H9 (cell line): Measurements from ENCODE around the gene QSER1. TPM values are rescaled to one million over a fixed set of nuclear protein-coding genes. Genes with fewer than 3 reads are reported as not detected.

ENCODE experiments used
- DNase-seq: peaks from one replicate; pipeline ENCODE4 v3.0.0-alpha.2; 2017
- H2AFZ ChIP-seq: one replicate; pipeline ENCODE4 v1.6.1; 2013; ENCODE audit warnings: mild to moderate bottlenecking, low read length, control low read depth, moderate library complexity
- H2AK5ac ChIP-seq: 2 replicates; pipeline ENCODE4 v1.6.1; 2013; ENCODE audit warnings: low read length, control low read depth, mixed read lengths; ENCODE audit not compliant: insufficient read length
- H2BK120ac ChIP-seq: one replicate; pipeline ENCODE4 v1.6.1; 2013; ENCODE audit warnings: low read depth, mild to moderate bottlenecking, low read length, control low read depth, inconsistent platforms; ENCODE audit not compliant: poor library complexity, severe bottlenecking
- H2BK12ac ChIP-seq: 2 replicates; pipeline ENCODE4 v1.6.1; 2013; ENCODE audit warnings: low read length, control low read depth, mixed read lengths, low read depth; ENCODE audit not compliant: insufficient read length
- H2BK15ac ChIP-seq: 2 replicates; pipeline ENCODE4 v1.6.1; 2013; ENCODE audit warnings: low read depth, low read length, control low read depth
- H2BK20ac ChIP-seq: one replicate; pipeline ENCODE4 v1.6.1; 2013; ENCODE audit warnings: low read depth, mild to moderate bottlenecking, low read length, control low read depth, inconsistent platforms; ENCODE audit not compliant: poor library complexity, severe bottlenecking
- H2BK5ac ChIP-seq: 2 replicates; pipeline ENCODE4 v1.6.1; 2013; ENCODE audit warnings: low read length, control low read depth, mixed read lengths; ENCODE audit not compliant: insufficient read length
- H3K14ac ChIP-seq: 2 replicates; pipeline ENCODE4 v1.6.1; 2013; ENCODE audit warnings: low read length, control low read depth; ENCODE audit not compliant: insufficient read depth
- H3K18ac ChIP-seq: 2 replicates; pipeline ENCODE4 v1.6.1; 2013; ENCODE audit warnings: low read depth, mild to moderate bottlenecking, mixed read lengths, low read length, control low read depth; ENCODE audit not compliant: insufficient read length
- H3K23ac ChIP-seq: 2 replicates; pipeline ENCODE4 v1.6.1; 2013; ENCODE audit warnings: low read length, control low read depth, mixed read lengths, low read depth; ENCODE audit not compliant: insufficient read length
- H3K23me2 ChIP-seq: 2 replicates; pipeline ENCODE4 v1.6.1; 2013; ENCODE audit warnings: low read depth, mild to moderate bottlenecking, mixed read lengths, low read length, control low read depth; ENCODE audit not compliant: insufficient read length, poor library complexity, severe bottlenecking
- H3K27ac ChIP-seq: 2 replicates; pipeline ENCODE4 v1.5.1; 2013; ENCODE audit warnings: low read length, control low read depth, mixed read lengths, low read depth; ENCODE audit not compliant: insufficient read length
- H3K27me3 ChIP-seq: 2 replicates; pipeline ENCODE4 v1.6.1; 2013; ENCODE audit warnings: low read length, control low read depth, inconsistent platforms; ENCODE audit not compliant: insufficient read depth
- H3K4ac ChIP-seq: 2 replicates; pipeline ENCODE4 v1.6.1; 2013; ENCODE audit warnings: low read depth, mild to moderate bottlenecking, control low read depth, inconsistent platforms, low read length, moderate library complexity
- H3K4me1 ChIP-seq: 2 replicates; pipeline ENCODE4 v1.6.1; 2013; ENCODE audit warnings: low read length, control low read depth, inconsistent platforms; ENCODE audit not compliant: insufficient read depth
- H3K4me2 ChIP-seq: 2 replicates; pipeline ENCODE4 v1.6.1; 2013; ENCODE audit warnings: low read length, control low read depth, mixed read lengths; ENCODE audit not compliant: insufficient read length, insufficient read depth
- H3K56ac ChIP-seq: 2 replicates; pipeline ENCODE4 v1.6.1; 2013; ENCODE audit warnings: low read depth, mild to moderate bottlenecking, mixed read lengths, low read length, control low read depth; ENCODE audit not compliant: insufficient read length
- H3K79me1 ChIP-seq: 2 replicates; pipeline ENCODE4 v1.6.1; 2013; ENCODE audit warnings: low read depth, mild to moderate bottlenecking, moderate library complexity, low read length, control low read depth, inconsistent platforms; ENCODE audit not compliant: insufficient read depth, poor library complexity, severe bottlenecking
- H3K79me2 ChIP-seq: 2 replicates; pipeline ENCODE4 v1.6.1; 2013; ENCODE audit warnings: low read length, control low read depth, inconsistent platforms; ENCODE audit not compliant: insufficient read depth
- H3K9ac ChIP-seq: 2 replicates; pipeline ENCODE4 v1.6.1; 2013; ENCODE audit warnings: low read length, control low read depth, mixed read lengths; ENCODE audit not compliant: insufficient read length; ENCODE audit errors: extremely low read depth
- H3K9me3 ChIP-seq: one replicate; pipeline ENCODE4 v1.6.1; 2013; ENCODE audit warnings: low read depth, low read length, inconsistent platforms; ENCODE audit not compliant: control insufficient read depth
- H3T11ph ChIP-seq: one replicate; pipeline ENCODE4 v1.6.1; 2013; ENCODE audit warnings: mild to moderate bottlenecking, low read length, control low read depth, inconsistent platforms
- H4K20me1 ChIP-seq: one replicate; pipeline ENCODE4 v1.6.1; 2013; ENCODE audit not compliant: control insufficient read depth, insufficient read length, insufficient read depth
- H4K5ac ChIP-seq: 2 replicates; pipeline ENCODE4 v1.6.1; 2013; ENCODE audit warnings: low read depth, mild to moderate bottlenecking, mixed read lengths, low read length, control low read depth; ENCODE audit not compliant: insufficient read length
- H4K8ac ChIP-seq: replicated peaks from 2 replicates; pipeline ENCODE4 v1.6.1; 2013; ENCODE audit warnings: low read length, control low read depth, mixed read lengths, low read depth; ENCODE audit not compliant: insufficient read length
- H4K91ac ChIP-seq: 2 replicates; pipeline ENCODE4 v1.6.1; 2013; ENCODE audit warnings: low read depth, mild to moderate bottlenecking, moderate library complexity, mixed read lengths, low read length, control low read depth; ENCODE audit not compliant: insufficient read length
- H3K27ac Mint-ChIP-seq, 3 experiments: 2 replicates in 2 of 3; 3 replicates in 1 of 3; pipeline ENCODE4 v1.8.0; 2020 to 2021; ENCODE audit warnings: mixed read lengths in 3 of 3, mild to moderate bottlenecking in 1 of 3, moderate library complexity in 1 of 3
- H3K27me3 Mint-ChIP-seq: 2 replicates; pipeline ENCODE4 v1.8.0; 2021; ENCODE audit warnings: low read depth, mild to moderate bottlenecking, moderate library complexity, mixed read lengths
- H3K36me3 Mint-ChIP-seq, 3 experiments: 2 replicates in 2 of 3; 3 replicates in 1 of 3; pipeline ENCODE4 v1.8.0; 2020 to 2021; ENCODE audit warnings: low read depth in 3 of 3, mixed read lengths in 3 of 3; ENCODE audit not compliant: insufficient read depth in 1 of 3
- H3K4me1 Mint-ChIP-seq, 2 experiments: 2 replicates each; pipeline ENCODE4 v1.8.0; 2020; ENCODE audit warnings: mixed read lengths in 2 of 2
- H3K4me3 Mint-ChIP-seq, 2 experiments: 2 replicates in 1 of 2; 3 replicates in 1 of 2; pipeline ENCODE4 v1.8.0; 2020 to 2021; ENCODE audit warnings: mild to moderate bottlenecking in 2 of 2, mixed read lengths in 2 of 2, moderate library complexity in 1 of 2
- H3K9me3 Mint-ChIP-seq, 2 experiments: 2 replicates in 1 of 2; 3 replicates in 1 of 2; pipeline ENCODE4 v1.8.0; 2020; ENCODE audit warnings: mild to moderate bottlenecking in 2 of 2, mixed read lengths in 2 of 2, moderate library complexity in 1 of 2
- whole genome bisulfite sequencing: extraction: QIAGEN DNeasy Blood & Tissue Kit; methylation state at CpG from one replicate; pipeline ENCODE4 v1.1.7; 2013; ENCODE audit warnings: missing lambda C conversion rate, low lambda C conversion rate, mixed read lengths; ENCODE audit not compliant: insufficient read length; ENCODE audit errors: extremely low coverage; 5-methylcytosine and 5-hydroxymethylcytosine counted together
- total RNA-seq: library from RNA; stranded (reverse); gene quantifications from 2 replicates; pipeline ENCODE4 v1.2.1, GENCODE V29; 2021
- TF ChIP-seq, protein P1 (sequence below): fragments of 200-600 bp; sonication (generic); conservative IDR thresholded peaks from 3 replicates; pipeline ENCODE4 v1.8.0; 2021; ENCODE audit warnings: antibody characterized with exemption, mild to moderate bottlenecking

The QSER1 gene
- total RNA-seq, 1 experiment from 2014 or later: 139 TPM

DNA sequence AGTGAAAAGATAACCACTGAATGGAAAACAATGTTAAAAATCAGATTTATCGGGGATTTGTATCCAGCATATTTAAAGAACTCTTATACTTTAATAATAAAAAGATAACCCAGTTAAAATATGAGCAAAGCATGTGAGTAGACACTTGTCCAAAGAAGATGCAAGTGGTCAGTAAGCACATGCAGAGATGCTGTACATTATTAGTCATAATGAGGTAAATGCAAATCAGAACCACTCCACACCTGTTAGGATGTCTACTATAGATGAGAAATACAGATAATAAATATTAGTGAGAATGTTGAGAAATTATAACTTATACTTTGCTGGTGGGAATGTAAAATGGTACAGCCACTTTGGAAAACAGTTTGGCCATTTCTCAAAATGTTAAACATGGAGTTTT lies 28.0 kb downstream of the QSER1 start:
- Histone ChIP-seq H3K79me2 (peaks cover 42% of the 10 kb centered on the region; the same call in 1 of the 2 replicates), H3K27ac (no peak overlapping the region), H3K9me3 (no peaks in the 10 kb centered on the region), H3K4ac (no peak overlapping the region), H3K18ac (no peak overlapping the region), H4K91ac (no peak overlapping the region), H3T11ph (no peak overlapping the region), H3K4me2 (no peak overlapping the region), H2BK15ac (no peak overlapping the region), H3K79me1 (peaks cover 5% of the 10 kb centered on the region), H3K14ac (no peak overlapping the region), H4K20me1 (no peaks in the 10 kb centered on the region), H3K27me3 (no peaks in the 10 kb centered on the region), H2BK5ac (no peak overlapping the region), H4K5ac (no peak overlapping the region), H2BK120ac (no peak overlapping the region), H2AFZ (no peak overlapping the region), H3K23me2 (no peaks in the 10 kb centered on the region), H4K8ac (no peak overlapping the region), H3K56ac (no peak overlapping the region), H2BK20ac (no peak overlapping the region), H3K9ac (no peak overlapping the region), H2AK5ac (no peak overlapping the region), H2BK12ac (no peak overlapping the region), H3K4me1 (peaks cover 3% of the 10 kb centered on the region), H3K23ac (no peak overlapping the region)
- WGBS: no CpG with 5 or more reads among the region's 1 CpG
- TF ChIP-seq, protein P1, sequence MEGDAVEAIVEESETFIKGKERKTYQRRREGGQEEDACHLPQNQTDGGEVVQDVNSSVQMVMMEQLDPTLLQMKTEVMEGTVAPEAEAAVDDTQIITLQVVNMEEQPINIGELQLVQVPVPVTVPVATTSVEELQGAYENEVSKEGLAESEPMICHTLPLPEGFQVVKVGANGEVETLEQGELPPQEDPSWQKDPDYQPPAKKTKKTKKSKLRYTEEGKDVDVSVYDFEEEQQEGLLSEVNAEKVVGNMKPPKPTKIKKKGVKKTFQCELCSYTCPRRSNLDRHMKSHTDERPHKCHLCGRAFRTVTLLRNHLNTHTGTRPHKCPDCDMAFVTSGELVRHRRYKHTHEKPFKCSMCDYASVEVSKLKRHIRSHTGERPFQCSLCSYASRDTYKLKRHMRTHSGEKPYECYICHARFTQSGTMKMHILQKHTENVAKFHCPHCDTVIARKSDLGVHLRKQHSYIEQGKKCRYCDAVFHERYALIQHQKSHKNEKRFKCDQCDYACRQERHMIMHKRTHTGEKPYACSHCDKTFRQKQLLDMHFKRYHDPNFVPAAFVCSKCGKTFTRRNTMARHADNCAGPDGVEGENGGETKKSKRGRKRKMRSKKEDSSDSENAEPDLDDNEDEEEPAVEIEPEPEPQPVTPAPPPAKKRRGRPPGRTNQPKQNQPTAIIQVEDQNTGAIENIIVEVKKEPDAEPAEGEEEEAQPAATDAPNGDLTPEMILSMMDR: no peak
- Mint-ChIP-seq H3K9me3 (no peaks in the 10 kb centered on the region), H3K27me3 (no peaks in the 10 kb centered on the region), H3K4me3 (no peak overlapping the region), H3K36me3 (peaks cover 0 to 27% (median 24%) of the 10 kb centered on the region in 3 experiments; a peak in 5 of 7 replicates), H3K4me1 (peaks cover 15 to 23% of the 10 kb centered on the region in 2 experiments), H3K27ac (no peak overlapping the region)
- DNase-seq: no peak
